GM06990 (cell line): ENCODE results near the gene CT47C1.
A peak's percentile ranks its signal among the peaks of the same experiment; 100 is the strongest.

Experiments used
- DNase-seq: peaks from one replicate; pipeline ENCODE4 v3.0.0-alpha.2; 2011; ENCODE audit not compliant: insufficient read length; ENCODE audit errors: extremely low read depth
- H3K27me3 ChIP-seq: replicated peaks from 2 replicates; pipeline ENCODE4 v1.6.0; 2011; ENCODE audit warnings: low read length; ENCODE audit not compliant: control insufficient read depth, insufficient read depth
- H3K36me3 ChIP-seq: 2 replicates; pipeline ENCODE4 v1.5.1; 2011; ENCODE audit warnings: low read length; ENCODE audit not compliant: control insufficient read depth, insufficient read depth
- H3K4me3 ChIP-seq: replicated peaks from 2 replicates; pipeline ENCODE4 v1.5.1; 2011; ENCODE audit warnings: low read depth, mild to moderate bottlenecking, control low read depth, low read length
- CTCF ChIP-seq: IDR thresholded peaks from 2 replicates; pipeline ENCODE4 v1.5.1; 2011; ENCODE audit warnings: low read length, control low read depth, mild to moderate bottlenecking, inconsistent platforms; ENCODE audit not compliant: insufficient read depth, poor library complexity, severe bottlenecking

Gene CT47C1

GRCh38 chrX:119090627-119091026, 17.8 kb downstream of the CT47C1 start:
- TF ChIP-seq CTCF = no peak
- H3K4me3 ChIP-seq = no peak overlapping the region
- no peak for DNase-seq
- no peaks in the 10 kb centered on the region for H3K27me3 ChIP-seq
- no peaks in the 10 kb centered on the region for H3K36me3 ChIP-seq

GRCh38 chrX:119093991-119094735, 21.4 kb downstream of the CT47C1 start:
- Histone ChIP-seq H3K36me3 (no peaks in the 10 kb centered on the region), H3K4me3 (no peak overlapping the region), H3K27me3 (no peaks in the 10 kb centered on the region)
- DNase-seq = no peak
- no peak for TF ChIP-seq CTCF

- H3K4me3 ChIP-seq = no peak overlapping the region
- H3K36me3 ChIP-seq = no peaks in the 10 kb centered on the region
- TF ChIP-seq CTCF = peak; percentile 30
- H3K27me3 ChIP-seq = no peaks in the 10 kb centered on the region
- DNase-seq = no peak
Measured at GRCh38 chrX:119094819-119095218, 22.0 kb downstream of the CT47C1 start.

- TF ChIP-seq CTCF = no peak
- no peaks in the 10 kb centered on the region for H3K27me3 ChIP-seq
- no peak overlapping the region for H3K4me3 ChIP-seq
- DNase-seq = no peak
- H3K36me3 ChIP-seq = no peaks in the 10 kb centered on the region
Measured at GRCh38 chrX:119095936-119096335, 23.1 kb downstream of the CT47C1 start.

- H3K27me3 ChIP-seq = peaks cover 1% of the 10 kb centered on the region; the same call in 1 of the 2 replicates
- H3K36me3 ChIP-seq = no peaks in the 10 kb centered on the region
- no peak for TF ChIP-seq CTCF
- DNase-seq = no peak
- no peak overlapping the region for H3K4me3 ChIP-seq
Measured at GRCh38 chrX:119101168-119101567, 28.4 kb downstream of the CT47C1 start.
